ENCODE measurements around the gene KCNJ15.
A peak's percentile ranks its signal among the peaks of the same experiment; 100 is the strongest.

KCNJ15 gene

GRCh38 chr21:38349111-38349746 is 92.4 kb downstream of the KCNJ15 start:
- DNase-seq (ENCODE audit: low read depth), result peak; percentile 27
- TF ChIP-seq, protein P1, sequence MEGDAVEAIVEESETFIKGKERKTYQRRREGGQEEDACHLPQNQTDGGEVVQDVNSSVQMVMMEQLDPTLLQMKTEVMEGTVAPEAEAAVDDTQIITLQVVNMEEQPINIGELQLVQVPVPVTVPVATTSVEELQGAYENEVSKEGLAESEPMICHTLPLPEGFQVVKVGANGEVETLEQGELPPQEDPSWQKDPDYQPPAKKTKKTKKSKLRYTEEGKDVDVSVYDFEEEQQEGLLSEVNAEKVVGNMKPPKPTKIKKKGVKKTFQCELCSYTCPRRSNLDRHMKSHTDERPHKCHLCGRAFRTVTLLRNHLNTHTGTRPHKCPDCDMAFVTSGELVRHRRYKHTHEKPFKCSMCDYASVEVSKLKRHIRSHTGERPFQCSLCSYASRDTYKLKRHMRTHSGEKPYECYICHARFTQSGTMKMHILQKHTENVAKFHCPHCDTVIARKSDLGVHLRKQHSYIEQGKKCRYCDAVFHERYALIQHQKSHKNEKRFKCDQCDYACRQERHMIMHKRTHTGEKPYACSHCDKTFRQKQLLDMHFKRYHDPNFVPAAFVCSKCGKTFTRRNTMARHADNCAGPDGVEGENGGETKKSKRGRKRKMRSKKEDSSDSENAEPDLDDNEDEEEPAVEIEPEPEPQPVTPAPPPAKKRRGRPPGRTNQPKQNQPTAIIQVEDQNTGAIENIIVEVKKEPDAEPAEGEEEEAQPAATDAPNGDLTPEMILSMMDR (IDR thresholded peaks at IDR 0.05; ENCODE audit: low read length, missing control alignments), result no peak
- no peak overlapping the region for H3K4me3 ChIP-seq (replicated peaks; ENCODE audit: low read depth, low read length)

DNA sequence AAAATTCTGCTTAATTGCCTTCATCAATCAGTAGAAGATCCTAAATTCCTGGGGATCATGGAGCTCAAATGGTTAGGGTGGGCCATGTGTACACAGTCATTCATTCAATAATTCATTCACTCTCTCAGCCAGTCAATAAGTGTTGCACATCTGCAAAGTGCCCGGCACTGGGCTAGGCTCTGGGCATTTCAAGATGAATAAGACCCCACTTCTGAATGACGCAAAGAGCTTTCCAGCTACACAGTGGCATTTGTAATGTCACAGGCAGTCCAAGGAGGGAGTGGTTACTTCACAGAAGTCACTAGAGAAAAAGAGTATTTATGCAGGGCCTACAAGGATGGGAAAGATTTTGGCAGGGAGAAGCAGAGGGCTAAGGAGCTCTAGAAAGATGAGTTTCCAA is 93.2 kb downstream of the KCNJ15 start:
- TF ChIP-seq, protein P1 (IDR thresholded peaks at IDR 0.05; ENCODE audit: low read length, missing control alignments), result no peak
- DNase-seq (ENCODE audit: low read depth), result no peak
- no peak overlapping the region for H3K4me3 ChIP-seq (replicated peaks; ENCODE audit: low read depth, low read length)

DNA sequence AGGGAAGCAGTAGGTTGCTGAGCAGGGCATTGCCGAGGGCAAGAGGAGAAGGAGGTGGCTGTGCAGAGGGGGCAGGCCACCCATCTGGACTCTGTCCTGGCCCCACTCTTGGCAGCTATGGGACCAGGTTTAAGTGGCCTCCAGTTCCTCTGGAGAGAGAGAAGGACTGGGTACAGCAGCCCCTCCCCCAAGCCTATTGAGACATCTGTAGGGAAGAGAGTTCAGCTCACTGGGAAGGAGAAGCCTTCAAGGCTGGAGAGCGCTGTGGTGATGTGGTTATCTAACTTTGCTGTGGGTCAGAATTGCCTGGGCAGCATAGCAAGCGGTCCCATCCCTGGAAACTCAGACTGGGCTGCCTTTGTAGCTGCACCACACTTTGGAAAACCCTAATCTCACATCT is 93.9 kb downstream of the KCNJ15 start:
- TF ChIP-seq, protein P1 (IDR thresholded peaks at IDR 0.05; ENCODE audit: low read length, missing control alignments), result no peak
- DNase-seq (ENCODE audit: low read depth), result no peak
- H3K4me3 ChIP-seq (replicated peaks; ENCODE audit: low read depth, low read length), result no peak overlapping the region

GRCh38 chr21:38351176-38351959 is 94.6 kb downstream of the KCNJ15 start:
- TF ChIP-seq, protein P1 (IDR thresholded peaks at IDR 0.05; ENCODE audit: low read length, missing control alignments), result no peak
- no peak overlapping the region for H3K4me3 ChIP-seq (replicated peaks; ENCODE audit: low read depth, low read length)
- DNase-seq (ENCODE audit: low read depth), result no peak

- H3K4me3 ChIP-seq (replicated peaks; ENCODE audit: low read depth, low read length), result no peak overlapping the region
- DNase-seq (ENCODE audit: low read depth), result peak; percentile 76
- TF ChIP-seq, protein P1 (IDR thresholded peaks at IDR 0.05; ENCODE audit: low read length, missing control alignments), result no peak
Observed at GRCh38 chr21:38351961-38352521, 95.2 kb downstream of the KCNJ15 start.

- H3K4me3 ChIP-seq (replicated peaks; ENCODE audit: low read depth, low read length), result no peak overlapping the region
- TF ChIP-seq, protein P1 (IDR thresholded peaks at IDR 0.05; ENCODE audit: low read length, missing control alignments), result peak; percentile 86
- peak; percentile 82 for DNase-seq (ENCODE audit: low read depth)
Observed at GRCh38 chr21:38352536-38353219, 95.9 kb downstream of the KCNJ15 start.

Measured in fibroblast of pulmonary artery (primary cell).